HCEC 1CT (cell line): ENCODE results near the gene VSNL1.

Experiments
- DNase-seq: peaks from one replicate; pipeline ENCODE4 v3.0.0-alpha.2; 2017

Gene VSNL1

DNA sequence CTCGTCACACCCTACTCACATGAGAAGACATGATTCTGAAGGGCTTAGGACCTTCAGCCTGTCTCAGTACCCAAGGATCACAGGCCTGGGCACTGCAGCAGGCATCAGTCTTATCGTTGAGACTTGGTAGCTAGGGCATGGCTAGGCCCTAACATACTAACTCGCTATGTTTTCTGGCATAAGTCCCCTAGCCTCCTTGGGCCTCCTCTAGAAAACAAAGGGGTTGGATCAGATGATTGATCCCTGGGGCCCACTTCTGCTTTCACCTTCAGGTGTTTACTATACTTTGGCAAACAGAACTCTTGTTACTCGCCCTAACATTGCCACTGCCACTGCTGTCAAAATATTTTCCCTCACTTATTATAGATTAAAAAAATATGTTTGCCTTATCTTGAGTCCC is 44.2 kb downstream of the VSNL1 start:
- no peak for DNase-seq

DNA sequence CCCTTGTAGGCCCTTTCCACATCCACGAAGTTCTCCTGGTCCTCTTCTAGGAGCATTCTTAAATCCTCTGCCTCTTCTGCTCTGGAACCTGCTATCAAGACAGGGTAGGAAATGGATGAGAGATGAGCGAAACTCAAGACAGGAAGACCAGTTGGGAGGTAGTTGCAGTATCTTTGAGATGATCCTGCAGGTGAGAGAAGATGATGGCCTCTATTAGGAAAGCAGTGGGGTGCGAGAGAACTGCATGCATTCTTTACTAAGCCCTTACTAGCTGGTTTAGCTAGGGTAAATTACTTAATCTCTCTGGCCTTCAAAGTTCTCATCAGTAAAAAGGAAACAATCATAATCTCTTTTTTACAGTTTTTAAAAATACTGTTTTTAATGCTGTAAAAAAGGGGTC is 47.0 kb downstream of the VSNL1 start:
- no peak for DNase-seq

DNA sequence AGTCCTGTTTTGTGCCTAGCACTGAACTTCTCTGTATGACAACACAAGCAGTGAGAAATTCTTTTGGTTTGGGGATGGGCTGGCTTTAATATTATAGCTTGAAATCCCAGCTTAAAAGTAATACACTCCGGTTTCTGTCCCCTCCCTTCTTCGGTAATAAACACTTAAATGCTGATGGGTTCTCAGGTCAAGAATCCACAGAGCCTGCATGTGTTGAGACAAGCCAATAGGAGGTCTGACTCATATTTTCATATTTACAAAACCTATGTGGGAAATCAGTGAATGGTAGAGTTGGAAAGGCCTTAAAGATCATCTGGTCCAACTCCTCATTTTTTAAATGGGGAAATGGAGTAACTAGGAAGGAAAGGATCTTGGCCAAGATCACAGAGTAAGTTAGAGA is 47.5 kb downstream of the VSNL1 start:
- DNase-seq: no peak

DNA sequence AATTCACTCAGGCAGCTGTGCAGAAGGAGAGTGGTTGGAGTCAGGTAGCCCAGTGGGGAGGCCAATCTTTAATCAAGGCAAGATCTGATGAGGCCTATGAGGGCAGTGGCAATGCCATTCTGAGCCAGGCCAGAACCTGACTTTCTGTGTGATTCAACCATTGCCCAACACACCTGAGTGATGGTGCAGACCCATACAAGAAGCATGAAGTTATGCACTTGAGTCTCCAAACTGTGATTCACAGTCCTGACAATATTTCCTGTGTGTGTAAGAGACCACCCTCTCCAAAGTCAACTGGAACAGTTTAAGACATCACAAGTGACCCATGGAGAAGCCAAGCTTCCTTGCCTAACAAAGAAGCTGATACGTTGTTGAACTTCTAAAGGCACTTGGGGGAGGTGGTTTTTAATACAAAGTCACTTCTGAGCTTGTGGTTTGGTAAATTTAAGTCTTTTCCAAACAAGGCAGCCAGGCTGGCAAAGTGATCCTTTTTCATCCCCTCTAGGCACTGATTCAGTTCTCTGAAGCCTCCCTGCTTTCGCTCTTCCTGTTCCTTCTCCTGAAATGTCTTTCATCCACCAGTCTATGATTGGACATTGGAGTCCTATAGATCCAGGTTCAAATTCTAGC is 49.0 kb downstream of the VSNL1 start:
- no peak for DNase-seq

DNA sequence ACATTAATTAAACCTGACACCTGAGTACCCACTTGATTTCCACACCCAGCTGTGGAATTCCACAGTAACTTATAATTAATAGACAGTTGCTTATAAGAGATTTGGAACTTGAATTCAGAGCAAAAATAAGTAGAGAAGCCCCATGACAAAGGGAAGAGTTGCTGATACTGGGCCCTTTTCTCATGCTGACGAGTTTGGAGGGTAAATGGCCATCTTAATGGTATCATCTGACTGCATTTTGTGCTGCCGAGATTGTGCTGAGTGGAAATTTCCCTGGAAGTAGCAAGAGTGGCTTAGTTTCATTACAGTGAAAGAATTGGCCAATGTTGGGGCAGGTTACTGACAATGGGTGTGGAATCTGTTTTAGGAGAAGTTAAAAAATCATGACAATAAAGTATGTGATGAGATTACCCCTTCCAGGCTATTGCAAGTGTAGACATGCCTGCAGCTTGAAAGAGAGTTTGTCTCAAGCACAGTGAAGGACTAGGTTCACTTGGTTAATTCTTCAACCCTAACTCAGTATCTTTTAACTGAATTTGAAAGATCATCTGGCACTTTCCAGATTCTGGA is 49.9 kb downstream of the VSNL1 start:
- no peak for DNase-seq

DNA sequence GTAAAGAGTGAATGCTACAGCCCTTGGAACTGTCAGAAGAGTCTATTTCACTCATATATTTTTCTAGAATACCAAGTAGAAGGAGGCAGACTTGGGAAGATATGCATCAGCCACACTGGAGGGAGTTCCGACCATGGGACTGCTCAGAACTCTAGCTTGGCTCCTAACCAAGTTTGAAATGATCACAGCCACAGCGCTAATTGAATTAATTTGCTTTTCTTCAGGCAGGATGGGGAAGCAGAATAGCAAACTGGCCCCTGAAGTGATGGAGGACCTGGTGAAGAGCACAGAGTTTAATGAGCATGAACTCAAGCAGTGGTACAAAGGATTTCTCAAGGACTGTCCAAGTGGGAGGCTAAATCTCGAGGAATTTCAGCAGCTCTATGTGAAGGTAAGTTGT is 51.4 kb downstream of the VSNL1 start:
- DNase-seq: no peak

DNA sequence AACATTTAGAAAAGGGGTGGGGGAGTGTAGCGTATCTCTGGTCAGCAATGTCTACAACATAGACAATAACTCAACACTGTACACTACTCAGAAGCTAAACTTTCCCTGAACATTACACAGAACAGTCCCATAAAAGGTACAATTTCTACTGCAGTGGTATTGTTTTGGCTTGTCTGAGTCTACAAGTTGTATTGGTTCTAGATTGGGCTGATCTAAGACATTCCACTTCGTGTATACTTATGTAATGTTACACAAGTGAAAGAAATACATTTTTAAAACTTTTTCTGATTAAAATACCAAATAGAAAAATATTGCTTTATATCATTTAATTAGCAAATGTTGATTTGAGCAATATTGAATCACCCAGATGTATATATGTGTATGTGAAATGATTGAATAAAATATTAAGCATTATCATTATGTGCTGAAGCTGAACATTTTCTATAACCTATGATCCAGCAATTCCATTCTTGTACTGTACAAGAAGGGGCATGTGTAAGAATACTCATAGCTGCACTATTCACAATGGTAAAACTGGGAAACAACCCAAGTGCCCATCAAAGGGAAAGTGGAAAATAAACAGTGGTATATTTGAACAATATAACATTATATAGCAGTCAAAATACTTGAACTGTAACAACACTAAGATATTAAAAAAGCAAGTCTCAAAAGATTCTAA is 52.4 kb downstream of the VSNL1 start:
- DNase-seq: no peak

DNA sequence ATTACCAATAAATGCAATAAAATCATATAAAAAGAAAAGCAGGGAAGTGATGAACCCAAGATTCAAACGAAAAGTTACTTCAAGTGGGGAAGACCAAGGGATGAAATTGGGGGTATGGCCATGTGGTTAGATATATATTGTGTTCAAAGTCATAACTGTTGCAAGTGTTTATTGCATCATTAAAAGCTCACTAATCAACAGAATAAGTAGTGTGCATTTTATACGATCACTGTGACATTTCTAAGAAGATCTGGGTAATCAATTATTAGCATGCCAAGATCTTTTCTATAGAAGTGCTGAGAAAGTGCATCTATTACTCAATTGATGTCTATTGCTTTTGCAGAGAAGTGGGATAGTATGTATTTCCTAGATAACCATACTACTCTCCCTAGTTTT is 52.9 kb downstream of the VSNL1 start:
- DNase-seq: no peak

DNA sequence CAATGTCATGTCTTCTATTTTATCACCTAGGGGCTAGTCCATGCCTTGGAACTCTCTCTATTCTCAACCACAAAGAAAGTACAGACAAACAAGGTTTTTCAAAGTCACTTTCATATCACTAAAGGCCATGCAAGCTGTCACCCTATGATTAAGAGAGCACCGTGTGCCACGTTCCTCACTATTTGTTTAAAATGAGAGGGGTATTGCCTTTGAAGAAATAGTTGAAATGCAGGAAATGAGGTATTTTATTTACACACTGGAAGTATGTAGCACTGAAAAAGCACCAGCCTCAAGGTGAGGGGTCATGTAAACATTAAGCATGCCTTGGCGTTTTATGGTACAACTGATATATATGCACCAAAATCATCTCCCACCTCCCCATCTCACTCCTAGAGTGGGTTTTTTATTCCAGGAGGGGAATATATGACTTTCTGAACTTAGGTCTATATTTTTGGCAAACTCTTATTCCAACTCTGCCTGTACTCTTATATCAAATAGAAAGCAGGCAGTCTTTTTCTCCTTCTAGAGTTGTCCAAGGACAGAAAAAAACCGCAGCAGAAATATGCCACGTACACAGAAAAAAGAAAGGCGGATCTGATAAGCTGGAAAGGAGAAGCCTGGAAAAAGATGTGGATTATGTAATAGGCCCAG is 53.5 kb downstream of the VSNL1 start:
- no peak for DNase-seq

DNA sequence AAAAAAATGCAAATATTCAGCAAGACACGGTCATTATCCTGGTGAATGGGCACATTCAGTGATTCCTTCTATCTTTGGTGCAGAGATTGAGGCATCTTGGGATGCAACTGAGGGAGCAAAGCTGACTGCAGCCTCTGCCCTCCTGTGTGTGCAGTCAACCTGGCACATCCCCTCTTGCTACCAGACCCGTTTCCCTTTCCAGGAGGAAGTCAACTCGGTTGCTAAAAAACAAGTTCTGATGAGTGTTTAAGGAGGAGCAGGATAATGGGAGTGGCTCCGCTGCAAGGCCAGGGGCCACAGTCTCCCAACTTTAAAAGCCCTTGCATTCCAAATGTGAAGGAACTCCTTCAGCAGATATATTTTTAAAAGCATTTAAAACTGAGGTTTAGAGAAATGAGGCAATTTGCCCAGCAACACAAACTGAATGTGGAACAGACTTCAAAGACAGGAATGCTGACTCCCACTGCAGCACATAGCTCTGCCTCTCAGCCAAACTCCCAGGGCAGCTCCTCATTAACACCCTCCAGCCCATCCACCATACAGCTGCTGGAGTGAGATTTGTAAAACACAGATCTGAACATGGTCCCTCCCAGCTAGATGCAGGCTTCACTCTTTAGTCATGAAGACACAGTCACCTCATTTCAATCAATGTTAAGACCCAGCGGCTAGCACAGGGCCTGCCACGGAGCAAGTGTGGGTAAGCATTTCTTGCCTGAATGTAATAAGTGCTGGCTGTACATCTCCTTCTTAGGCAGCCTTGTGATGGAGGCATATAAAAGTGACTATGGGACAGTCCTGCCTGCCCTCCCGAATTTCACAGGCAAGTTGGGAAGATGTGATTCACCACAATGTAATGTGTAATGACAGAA is 54.3 kb downstream of the VSNL1 start:
- DNase-seq: no peak

DNA sequence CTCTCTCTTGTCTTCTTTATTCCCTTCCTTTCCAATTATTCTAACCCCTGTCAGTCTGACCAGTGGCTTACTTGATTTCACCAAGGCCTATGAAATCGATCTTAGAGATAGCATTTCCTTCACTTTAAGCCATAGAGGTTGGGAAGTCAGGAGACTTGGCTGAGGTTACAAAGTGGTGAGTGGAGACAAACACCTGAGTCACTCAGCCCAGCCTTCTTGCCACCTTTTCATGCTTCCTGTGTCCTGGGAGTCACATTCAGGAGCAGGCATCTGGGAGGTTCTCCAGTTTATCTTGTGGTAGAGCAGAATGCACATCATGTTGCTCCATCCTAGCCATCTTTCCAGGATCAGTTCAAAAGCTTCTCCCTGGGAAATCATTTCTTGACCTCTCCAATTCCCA is 59.1 kb downstream of the VSNL1 start:
- DNase-seq: no peak

DNA sequence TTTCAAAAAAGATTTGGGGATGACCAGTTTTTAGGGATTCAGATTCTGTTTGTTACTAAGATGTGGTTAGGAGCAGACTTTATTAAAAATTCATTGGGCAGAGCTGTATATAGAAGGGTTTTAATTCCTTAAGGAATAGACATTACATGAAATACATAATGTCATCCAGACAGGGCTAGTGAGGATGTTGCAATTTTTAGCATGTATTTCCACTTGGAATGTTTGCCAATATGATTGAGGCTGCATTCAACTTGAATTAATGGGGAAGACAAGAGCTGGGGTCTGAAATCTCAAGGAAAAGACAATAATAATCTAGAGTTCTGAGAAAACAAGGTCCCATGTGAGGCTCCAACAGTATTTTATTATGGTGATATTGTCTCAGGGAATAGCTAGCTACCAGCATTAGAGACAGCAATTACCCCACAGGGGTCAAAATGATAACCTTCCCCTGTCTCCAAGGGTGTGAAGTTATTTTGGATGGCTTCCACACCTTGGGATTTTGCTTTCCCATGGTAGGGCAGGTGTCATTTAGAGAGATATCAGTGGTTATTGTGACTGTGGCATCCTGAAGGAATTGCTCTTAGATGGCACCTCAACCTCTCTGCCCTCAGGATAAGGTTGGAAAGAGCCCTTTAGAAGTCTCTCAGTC is 60.2 kb downstream of the VSNL1 start:
- DNase-seq: no peak

DNA sequence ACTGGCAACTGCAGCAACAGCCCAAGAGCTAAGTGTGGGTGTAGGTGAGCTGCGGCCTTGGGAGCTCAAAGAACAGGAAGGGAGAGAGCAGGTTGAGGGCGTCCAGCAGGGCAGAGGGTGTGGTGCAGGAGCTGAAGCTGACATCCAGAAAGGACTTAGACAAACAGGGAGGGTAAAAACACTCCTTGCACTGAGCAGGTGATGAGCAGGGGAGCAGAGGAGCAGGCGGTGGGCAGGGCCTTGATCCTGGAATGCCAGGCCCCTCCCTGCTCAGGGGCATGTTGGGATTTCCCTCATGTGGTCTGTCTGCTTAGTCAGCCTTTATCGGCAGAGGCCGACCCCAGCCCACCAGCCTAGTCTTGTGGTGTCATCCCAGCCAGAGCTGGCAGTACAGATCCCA is 63.6 kb downstream of the VSNL1 start:
- no peak for DNase-seq

DNA sequence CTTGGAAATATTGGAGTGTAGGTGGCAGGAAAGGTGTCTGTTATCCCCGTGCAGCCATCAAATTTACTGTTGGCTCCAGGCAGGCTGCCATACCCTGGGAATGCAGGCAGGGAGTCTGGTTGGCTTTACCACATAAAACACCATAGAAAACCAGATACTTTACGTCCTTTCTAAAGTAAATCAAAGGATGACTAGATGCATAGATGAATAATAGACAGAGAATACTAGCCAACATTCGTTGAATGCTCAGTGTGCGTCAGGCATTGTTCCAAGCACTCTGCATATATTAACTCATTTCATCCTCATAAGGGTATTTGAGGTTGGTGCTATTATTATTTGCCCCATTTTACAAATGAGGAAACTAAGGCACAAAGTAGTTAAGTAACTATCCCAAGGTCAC is 65.2 kb downstream of the VSNL1 start:
- no peak for DNase-seq

DNA sequence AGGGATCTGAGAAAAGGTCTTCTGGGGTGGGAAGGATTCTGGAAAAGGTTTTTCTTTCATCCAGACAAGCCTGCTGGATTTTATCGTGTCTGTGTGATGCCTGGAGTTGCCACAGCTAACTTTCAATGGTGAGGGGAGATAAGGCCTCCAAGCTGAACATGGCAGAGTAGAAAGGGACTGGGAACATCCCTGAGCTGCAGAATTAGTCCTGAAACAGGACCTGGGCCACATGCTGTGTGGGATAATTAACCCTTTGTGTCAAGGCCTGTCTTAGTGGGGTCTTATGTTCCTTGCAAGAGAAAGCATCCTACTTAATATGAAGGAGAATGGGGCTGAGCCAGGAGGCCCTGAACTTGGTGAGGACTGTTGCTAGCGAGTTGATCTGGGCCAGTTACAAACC is 66.4 kb downstream of the VSNL1 start:
- no peak for DNase-seq

DNA sequence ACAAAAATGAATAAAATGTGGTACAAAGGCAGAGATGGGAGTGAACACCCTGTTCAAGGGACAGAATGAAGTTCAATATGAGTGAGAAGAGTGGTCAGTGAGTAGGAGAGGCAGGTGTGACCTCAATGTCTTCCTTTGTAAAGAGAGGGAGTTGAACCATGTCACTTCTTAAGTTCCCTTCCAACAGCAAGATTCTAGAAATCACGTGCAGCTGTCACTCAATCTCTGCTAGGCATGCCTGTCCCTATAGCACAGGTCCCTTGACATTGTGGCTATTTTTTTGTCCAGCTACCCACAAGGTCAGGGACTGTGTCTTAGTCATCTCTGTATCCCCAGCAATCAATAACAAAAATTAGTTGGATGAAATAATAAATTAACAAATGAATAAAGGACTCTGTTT is 66.9 kb downstream of the VSNL1 start:
- DNase-seq: no peak

DNA sequence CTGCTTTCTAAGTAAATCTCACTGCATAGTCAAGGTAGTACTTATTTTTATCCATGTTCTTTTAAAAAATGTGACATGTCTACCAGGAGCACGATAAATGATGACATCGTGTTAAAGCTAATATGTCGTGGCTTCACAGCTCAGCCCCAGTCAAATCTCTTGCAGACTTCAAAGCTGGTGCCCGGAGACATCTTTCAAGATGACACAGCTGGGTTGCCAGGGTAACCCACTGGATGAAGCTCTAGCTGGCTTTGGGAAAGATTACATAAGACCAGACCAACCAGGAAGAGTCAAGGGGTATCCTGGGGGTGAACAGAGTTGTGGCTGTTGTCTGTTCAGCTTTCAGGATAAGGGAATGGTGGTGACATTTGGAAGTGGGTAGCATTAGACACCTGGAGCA is 67.8 kb downstream of the VSNL1 start:
- DNase-seq: no peak

DNA sequence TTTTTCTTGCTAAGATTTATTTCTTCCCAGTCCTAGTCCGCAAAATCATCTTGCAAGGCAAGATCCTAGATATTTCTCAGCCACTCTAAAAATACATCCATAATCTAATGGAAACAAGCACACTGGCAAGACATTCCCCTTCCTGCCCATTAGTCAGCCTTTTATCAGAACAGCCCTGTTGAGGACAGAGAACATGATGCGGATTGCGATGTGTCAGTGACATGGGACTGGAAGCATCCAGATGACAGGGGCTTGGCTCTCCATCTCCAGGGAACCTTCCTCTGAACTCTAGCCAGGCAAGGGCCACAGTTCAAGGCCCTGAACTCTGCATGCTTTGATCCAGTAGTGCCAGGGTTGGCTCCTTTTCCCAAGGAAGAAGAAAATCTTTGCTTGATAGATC is 70.0 kb downstream of the VSNL1 start:
- no peak for DNase-seq

DNA sequence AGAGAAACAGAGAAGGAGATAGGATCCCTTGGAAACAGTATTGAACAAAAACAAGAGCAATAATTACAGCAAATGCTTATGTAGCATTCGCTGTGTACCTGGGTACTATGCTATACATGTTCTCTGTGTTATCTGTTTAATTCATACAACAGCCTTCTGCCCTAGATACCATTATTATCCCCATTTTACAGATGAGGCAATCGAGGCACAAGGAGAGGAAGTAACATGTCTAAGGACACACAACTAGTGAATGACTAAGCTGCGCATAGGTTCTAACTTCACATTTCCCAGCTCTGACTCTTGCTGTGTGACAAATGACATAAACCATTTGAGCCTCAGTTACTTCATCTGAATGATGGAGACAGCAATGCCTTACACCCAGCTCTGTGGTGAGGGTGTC is 70.5 kb downstream of the VSNL1 start:
- DNase-seq: no peak

DNA sequence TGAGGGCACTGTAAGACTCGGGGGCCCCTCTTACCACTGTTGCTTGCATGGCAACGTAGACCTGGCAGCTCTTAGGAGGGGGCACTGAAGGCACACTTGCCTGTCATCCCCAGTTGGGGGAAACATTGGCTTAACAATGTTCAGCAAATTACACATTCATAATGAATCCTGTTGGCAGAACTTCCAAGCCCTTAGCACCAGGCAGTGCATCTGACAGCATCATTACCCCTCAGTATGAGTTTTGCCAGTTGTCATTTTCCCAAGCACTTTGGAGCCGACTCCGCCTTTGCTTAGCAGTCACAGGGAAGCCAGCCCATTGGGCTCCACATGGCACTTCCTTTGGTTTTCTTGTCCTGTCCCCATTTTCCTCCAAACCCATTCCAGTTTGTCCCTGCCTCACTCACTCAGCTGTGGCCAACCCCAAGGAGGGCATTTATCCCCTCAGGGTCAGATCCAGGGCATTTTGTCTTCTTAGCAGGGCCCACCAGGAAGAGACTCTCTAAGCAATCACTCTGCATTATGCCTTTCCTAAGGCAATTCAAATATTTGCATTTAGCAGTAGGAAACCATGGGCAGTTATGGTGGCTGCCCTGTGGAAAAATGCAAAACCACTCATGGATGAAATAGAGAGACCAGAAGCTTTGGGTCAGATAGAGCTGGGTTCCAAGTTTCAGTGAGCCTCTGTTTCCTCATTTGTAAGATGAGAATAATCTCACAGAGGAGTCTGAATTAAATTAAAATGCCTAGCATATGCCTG is 73.9 kb downstream of the VSNL1 start:
- no peak for DNase-seq

DNA sequence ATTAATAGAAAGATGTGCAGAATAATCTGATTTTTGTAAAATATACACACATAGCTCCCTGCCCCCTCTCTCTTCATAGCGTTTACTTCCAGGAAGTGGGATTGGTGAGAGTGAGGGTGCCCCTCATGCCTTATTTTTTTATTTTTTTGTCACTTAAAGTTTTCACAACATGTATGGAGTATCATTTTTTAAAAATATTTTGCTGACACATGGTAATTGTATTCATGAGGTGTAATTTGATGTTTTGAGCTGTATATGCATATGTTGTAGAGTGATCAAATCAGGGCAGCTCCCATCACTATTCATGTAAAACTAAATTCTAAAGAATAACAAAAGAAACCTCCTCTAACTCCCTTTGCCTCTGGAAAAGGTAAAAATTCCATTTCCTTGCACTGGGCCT is 74.7 kb downstream of the VSNL1 start:
- no peak for DNase-seq

DNA sequence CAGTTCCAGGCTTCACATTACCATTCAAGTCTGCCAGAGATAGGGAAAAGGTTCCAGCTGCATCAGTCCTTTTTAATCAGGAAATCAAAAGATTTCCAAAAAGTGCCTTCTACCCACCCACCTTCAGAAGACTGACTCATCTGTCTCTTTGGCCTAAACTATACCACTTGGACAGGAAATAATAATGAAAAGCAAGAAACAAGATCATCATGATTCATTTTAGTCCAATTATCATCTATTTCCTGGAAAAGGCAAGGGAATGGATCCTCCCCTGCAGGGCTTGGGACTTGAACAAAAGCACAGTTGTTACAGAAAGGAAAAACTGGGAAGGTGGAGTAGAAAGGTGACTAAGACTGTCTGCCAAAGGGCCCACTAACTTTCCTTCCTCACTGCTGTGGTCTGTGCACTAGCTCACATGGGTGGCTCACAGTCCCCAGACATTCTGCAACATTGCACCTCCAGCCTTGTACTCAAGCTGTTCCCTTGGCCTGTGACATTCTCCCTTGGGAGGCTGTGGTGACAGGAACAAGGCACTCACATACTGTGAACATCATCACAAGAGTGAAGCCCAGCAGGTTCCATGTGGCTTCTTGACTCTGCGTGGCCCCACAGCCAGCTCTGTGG is 75.3 kb downstream of the VSNL1 start:
- DNase-seq: peak; percentile 64
